NCI-H2107 treated with DMSO at 0.1 percent for 48 hours (cell line): ENCODE results near the gene CRCP.
"Not testable (repeated sequence)": the region's sequence is repeated elsewhere in the genome, so short reads cannot be mapped to it uniquely, and the experiment has no call there.

Source experiments
- DNase-seq: peaks from one replicate; lab custom pipeline; 2025; ENCODE audit not compliant: unreplicated experiment; lab: John Stamatoyannopoulos, UW

The CRCP gene

DNA sequence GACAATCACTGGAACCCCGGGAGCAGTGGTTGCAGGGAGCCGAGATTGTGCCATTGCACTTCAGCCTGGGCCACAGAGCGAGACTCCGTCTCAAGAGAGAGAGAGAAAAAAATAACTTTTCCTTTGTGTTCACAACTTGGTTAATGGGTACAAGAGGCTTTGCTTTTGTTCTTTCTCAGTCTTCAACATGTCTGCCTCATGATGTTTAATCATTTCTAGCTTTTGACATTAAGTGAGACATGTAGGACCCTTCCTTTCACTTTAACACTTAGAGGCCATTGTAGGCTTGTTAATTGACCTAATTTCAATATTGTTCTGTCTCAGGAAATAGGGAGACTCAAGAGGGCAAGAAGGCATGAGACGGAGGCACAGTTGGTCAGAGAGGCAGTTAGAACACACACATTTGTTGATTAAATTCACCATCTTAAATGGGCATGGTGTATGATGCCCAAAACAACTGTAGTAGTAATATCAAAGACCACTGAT lies 9.3 kb upstream of the CRCP start:
- no peak for DNase-seq

DNA sequence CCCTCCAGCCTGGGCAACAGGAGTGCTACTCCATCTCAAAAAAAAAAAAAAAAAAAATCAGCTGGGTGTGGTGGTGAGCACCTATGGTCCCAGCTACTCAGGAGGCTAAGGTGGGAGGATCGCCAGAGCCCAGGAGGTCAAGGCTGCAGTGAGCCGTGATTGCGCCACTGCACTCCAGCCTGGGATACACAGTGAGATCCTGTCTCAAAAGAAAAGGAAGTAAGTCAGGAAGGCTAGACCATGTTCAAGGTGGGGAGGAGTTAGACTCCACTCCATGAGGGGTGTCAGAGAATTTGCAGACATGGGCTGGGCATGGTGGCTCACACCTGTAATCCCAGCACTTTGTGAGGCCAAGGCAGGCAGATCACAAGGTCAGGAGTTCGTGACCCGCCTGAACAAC lies 6.2 kb upstream of the CRCP start:
- DNase-seq = not testable (repeated sequence)

DNA sequence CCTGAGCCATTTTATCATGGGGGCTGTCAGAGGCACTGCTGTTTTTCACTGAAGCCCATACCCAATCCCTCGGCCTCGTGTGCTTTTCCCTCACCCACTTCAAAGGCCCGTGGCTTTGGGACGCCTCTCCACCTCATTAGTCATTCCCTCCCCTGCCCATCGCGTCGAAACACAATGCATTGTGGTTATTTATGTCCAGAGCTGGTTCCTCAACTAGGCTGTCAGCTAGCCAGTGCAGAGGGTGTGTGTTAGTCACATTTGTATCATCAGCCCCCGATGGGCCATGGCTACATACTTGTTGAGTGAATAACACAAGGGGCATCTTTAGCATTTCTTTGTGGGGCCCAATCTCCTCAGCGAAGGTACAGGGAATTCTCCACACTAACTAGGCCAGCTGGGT lies 3.8 kb upstream of the CRCP start:
- no peak for DNase-seq

DNA sequence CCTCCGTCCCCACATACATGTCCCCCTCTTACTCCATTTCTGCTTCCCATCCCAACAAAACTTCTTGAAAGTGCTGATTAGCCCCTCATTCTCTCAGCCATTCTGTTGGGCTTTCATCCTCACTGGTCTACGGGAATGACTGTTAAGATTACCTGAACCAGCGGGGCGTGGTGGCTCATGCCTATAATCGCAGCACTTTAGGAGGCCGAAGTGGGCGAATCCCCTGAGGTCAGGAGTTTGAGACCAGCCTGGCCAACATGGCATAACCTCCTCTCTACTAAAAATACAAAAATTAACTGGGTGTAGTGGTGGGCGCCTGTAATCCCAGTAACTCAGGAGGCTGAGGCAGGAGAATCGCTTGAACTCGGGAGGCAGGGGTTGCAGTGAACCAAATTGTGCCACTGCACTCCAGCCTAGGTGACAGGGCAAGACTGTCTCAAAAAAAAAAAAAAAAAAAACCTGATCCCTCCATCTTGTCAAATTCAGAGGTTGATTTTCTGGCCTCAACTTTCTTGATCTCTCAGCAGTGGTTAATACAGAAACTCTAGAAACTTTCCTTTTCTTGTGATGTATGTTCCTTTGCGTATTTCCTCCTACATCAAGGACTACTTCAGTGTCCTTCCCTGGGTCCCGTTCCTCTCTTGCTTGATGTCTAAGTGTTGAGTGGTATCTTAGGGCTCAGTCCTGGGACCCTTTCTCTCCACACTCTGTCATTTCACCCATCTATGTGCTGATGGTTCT lies 2.2 kb downstream of the CRCP start:
- DNase-seq = not testable (repeated sequence)

DNA sequence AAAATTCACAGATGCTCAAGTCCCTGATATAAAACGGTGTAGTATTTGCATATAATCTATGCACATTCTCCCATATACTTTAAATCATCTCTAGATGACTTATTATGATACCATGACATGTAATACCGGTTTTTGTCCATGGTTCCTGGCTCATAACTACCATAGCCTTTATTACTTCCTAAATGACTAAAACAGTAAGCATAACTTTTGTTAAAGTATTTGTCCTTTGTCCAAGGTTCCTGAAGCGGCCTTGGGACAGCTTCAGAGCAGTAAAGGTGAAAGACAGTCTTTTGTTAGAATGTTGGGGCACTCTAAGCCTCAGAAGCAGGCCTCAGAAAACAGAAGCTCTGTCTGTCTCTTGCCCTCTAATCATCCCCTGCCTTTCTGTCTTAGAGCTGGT lies 4.0 kb downstream of the CRCP start:
- no peak for DNase-seq

DNA sequence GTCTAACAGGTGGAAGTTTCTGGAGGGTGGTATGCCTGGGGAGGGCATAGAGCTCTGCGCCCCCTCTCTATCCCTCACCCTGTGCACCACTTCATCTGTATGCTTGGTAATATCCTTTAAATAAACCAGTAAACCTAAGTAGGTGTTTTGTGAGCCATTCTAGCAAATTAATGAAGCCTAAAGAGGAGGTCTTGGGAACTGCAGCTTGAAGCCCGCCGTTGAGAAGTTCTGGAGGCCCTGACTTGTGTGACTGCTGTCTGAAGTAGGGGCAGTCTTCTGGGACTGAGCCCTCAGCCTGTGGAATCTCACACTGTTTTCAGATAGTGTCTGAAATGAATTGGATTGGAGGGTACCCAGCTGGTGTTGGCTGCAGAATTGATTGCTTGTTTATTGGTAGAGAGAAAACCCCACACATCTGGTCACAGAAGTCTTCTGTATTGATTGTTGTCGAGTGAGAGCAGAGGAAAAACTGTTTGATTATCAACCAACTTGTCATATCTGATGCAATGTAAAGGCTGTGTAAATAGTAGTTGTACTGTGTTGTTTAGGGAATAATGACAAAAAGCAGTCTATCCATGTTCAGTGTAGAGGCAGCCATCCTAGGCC lies 4.7 kb downstream of the CRCP start:
- DNase-seq = no peak

DNA sequence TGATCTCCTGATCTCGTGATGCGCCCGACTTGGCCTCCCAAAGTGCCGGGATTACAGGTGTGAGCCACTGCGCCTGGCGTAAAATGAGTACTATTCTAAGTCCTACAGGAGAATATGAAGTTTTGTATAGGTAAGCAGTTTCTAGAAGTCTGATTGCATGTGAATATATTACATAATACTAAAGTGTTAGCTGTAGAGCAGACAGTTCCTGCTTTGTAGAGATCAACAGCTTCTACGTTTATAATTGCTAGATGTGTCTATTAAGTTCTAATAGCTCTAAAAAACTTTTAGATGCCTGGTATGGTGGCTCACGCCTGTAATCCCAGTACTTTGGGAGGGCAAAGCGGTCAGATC lies 8.5 kb downstream of the CRCP start:
- DNase-seq = no peak

DNA sequence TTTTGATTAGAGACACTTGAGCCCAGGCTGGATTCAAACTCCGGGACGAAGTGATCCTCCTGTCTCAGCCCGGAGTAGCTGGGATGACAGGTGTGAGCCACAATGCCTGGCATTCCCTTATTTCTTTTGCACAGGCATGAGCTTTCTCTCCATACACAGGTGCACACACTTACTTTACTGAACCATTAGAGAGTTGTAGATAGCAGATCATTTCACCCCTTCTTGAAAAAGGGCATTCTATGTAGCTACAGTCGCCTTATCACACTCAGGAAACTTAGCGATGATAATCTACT lies 9.9 kb downstream of the CRCP start:
- DNase-seq = not testable (repeated sequence)

DNA sequence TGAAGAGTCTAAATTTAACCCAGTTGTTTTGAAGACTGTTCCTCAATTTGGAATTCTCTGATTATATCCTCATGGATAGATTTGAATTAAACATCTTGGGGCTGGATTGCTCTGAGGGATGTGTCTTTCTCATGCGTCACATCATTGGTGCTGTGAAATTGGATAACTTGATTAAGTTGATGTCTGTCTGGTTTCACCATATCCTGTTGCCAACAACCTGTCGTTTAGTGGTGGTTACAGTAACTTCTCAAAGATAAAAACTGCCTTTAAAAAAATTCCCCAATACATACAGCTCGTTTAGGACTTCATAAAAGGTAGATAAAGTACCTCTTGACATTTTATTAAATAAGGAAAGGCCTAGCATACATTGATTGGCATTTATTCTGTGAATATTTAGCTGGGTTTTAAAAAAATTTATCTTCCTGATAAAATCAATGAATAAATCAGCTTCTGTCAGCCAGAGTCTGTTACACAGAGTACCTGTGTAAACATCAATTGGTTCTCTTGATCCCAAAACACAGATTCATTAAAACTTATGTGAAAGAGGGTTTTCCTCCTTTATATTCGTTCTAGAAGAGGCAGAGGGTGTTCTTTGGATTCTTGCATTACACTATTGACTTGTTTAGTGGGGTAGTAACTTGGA lies 10.5 kb downstream of the CRCP start:
- DNase-seq = no peak

DNA sequence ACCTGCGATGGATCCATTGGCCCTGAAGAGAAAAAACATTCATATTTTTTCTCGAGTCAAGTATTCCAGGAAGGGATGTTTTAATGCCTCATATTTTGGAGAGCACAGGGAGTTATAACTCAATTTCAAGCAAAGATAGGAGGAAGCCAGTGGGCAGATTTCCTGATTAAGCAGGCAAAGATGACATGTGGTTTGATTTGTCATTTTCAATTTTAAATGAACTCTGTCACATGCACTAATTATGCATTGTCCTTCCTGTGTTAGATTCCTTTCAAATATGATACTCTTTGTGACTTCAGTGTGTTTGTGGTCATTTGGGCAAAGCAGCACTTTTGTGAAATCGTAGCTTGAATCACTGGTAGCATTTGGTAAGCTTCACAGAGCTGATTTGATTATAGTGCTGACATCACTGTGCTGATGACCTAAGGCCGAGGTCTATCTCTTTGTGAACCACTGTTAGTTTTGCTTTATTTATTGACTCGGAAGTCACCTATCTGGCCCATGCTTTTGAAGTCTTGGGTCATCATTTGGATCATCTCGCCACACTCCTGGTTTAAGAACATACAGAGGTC lies 11.2 kb downstream of the CRCP start:
- DNase-seq = not testable (repeated sequence)

DNA sequence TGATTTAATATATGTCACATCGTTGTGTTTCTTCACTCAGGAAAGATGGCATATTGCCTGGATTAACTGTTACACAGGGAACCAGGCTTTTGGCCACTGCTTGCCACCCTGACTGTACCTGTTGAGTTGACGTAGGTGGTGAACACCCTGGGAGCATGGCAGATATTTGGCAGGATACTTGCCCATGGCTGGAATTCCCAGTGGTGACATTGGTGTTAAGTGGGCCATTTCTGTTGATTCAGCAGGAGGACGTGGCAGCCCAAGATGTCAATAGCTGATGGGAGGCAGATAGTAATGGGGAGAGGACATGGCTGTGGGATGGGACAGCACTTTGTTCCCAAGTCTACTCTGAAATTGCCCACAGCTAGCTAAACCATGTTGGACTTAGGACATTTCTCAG lies 12.5 kb downstream of the CRCP start:
- DNase-seq = not testable (repeated sequence)

DNA sequence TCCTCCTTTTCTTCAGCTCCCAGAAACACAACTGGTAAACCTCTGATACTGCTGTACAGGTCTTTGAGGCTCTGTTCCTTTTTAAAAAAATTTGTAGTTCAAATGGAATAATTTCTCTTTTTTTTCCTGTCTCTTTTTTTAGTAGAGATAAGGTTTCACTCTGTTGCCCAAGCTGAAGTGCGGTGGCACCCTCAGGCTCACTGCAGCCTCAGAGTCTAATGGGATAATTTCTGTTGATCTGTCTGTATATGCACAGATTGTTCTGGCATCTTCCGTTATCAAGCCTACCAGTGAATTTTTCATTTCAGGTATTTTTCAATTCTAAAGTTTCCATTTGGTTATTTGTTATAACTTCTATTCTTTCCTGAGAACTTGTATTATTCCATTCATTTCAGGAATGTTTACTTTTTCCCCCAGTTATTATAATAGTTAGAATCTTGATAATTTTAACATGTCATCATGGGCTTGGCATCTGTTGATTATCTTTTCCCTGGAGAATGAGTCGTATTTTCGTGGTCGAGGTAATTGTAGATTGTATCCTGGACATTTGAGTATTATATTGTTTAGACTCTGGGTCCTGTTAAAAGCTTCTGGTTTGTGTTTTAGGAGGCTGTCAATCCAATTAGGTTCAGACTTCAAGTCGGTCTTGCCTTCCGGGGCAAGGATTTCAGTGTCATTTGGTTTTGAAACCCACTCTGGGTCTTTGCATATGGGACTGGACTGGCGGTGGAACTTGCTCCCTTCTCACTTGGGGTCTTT lies 24.5 kb downstream of the CRCP start:
- DNase-seq = no peak

DNA sequence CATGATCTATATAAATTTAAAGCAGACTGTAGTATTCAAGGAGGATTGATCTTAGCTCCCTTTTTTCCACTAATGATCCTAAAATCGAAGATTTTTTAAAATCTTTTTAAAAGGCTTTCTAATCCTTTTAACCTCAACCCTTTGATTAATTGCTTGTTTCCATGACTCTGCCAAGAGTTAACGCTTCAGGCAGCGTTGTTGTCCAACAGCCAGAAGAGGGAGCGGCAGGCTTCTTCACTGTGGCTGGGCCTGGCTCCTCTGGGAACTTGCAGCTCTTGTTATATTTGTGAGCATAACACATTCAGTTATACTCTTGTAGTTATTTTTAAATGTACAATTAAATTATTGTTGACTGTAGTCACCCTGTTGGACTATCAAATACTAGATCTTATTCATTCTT lies 26.3 kb downstream of the CRCP start:
- DNase-seq = no peak

DNA sequence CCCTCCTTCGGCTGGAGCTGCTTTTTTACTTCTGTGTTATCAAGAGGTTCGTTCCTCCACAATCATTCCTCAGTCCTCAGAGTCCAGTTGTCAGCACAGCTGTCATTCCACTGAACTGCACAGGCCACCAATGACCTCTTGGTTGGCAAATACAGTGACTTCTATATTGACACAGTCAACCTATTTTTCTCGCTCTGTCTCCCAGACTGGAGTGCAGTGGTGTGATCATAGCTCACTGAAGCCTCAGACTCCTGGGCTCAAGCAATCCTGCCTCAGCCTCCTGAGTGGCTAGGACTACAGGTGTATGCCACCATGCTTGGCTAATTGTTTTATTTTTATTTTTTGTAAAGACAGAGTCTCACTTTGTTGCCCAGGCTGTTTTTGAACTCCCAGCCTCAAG lies 27.7 kb downstream of the CRCP start:
- no peak for DNase-seq

DNA sequence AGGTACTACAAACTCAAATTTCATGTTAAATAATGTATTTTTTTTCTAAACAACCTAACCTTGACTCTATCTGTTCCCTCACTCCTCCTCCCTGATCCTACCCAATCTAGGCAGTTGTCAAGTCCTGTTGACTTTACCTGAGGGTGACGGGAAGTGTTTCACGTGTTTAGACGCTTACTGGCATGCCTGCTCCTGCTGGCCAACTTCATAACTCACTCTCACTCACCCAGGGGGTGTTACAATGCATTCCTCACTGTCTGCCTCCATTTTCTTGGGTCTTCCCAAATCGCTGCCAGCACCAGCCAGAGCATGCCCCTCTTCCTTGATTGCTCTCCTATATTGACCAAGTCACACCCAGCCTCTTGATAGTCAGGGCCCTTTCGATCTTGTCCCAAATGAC lies 28.3 kb downstream of the CRCP start:
- DNase-seq = no peak

DNA sequence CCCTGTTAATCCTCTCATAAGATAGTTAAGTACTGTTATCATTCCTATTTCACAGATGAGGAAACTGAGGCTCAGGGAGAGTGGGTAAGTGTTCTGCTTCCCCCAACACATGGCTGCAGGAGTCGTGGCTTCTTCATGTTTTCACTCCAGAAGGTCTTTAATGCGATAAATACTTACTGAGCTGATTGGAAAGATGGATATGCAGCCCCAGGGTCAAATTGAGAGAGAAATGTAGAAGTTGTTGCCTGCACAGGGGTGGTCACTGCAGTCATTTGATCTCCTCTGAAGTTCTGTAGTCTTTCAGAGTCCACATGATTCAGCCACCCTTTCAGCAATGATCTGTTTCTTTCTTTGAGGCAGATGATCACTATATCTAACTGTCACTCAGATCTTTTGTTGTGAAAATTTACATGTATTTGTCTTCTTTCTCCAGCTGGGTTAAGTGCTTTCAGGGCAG lies 29.3 kb downstream of the CRCP start:
- no peak for DNase-seq

DNA sequence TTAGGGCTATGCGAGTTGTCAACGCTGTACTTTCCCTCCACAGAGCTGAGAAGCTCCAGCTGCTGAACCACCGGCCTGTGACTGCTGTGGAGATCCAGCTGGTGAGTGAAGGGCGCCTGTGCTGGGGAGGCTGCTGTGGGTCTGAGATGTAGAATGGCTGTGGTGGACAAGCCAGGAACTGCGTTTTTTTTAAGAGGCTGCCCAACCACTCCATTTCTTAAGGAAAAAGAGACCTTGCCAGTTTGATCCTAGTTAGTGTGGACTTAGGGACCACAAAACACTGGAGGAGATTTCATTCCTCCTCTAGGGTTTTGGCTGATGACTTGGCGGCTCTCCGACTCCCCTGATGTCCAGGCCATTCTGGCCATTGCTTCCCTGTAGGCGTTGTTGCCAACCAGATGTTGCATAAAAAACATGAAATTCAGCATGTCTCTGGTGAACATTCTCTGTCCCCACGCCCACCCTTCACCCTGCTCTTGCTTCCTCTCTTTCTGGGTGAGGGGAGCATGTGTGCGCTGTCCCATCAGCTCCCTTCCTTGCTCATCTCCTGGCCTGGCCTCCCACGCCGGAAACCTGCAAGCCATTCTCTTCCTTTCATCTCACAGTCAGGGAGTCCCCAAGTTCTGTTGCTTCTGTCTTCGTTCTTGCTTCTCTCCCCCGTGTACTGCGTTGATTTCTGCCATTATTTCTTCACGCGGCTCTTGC lies 30.9 kb downstream of the CRCP start:
- DNase-seq = no peak

DNA sequence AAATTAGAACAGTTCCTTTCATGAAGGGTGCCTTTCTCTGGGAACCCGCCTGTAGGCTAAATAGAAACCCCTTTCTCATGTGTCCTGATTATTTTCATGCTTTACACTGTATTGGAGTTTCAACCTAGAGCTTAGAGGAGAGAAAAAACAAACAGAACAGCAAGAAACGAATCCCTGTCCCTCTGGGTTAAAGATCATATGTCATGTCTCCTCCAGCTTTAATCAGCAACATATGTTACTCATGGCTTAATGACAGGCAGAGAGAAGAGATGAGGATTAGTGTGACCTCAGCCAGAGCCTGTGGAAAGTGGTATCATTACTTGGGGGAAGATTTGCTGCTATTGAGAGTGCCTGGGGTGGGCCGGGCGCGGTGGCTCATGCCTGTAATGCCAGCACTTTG lies 32.1 kb downstream of the CRCP start:
- no peak for DNase-seq

DNA sequence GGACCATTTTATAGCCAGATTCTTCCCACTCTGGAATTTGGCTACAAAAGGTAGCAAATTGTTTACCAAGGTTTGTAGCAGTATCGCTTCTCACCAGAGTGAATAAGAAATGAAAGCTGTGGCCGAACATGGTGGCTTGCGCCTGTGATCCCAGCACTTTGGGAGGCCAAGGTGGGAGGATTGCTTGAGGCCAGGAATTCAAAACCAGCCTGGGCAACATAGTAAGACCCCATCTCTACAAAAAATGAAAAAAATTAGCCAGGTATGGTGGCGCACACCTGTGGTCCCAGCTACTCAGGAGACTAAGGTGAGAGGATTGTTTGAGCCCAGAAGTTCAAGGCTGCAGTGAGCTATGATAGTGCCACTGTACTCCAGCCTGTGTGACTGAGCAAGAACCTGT lies 33.0 kb downstream of the CRCP start:
- not testable (repeated sequence) for DNase-seq

DNA sequence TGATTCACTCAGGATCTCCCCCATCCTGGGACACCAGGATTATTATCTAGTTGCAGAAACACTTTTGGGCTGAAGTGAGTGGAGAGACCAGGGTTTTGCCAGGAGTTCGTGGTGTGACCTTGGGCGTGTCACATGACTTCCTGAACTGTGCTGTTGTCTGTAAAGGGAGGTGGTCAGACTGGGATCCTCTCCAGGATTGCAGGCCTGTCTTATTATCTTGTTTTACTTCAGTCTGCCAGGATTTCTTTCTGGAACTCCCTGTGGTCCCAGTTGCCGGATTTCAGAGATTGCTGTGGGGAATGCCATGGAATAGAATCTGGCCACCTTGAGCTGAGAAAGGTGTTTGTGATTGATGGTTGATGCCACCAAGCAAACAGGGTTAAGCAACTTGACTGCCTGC lies 35.8 kb downstream of the CRCP start:
- no peak for DNase-seq
